CD14-positive monocyte (primary cell): Measurements from ENCODE around the gene SLC31A1. TPM values are rescaled to one million over a fixed set of nuclear protein-coding genes. Genes with fewer than 3 reads are reported as not detected.
"Not testable (repeated sequence)": the region's sequence is repeated elsewhere in the genome, so short reads cannot be mapped to it uniquely, and the experiment has no call there.

ENCODE experiments used
- DNase-seq, 3 donors: peaks; one replicate each; pipeline ENCODE4 v3.0.0-alpha.2; 2011 to 2022
- H2AFZ ChIP-seq: 2 replicates; pipeline ENCODE4 v1.6.0; 2012; ENCODE audit warnings: mild to moderate bottlenecking, low read depth, low read length, inconsistent platforms; ENCODE audit not compliant: insufficient read depth, poor library complexity, severe bottlenecking
- H3K27ac ChIP-seq, 2 donors: 1 replicate in 1 of 2; 2 replicates in 1 of 2; pipeline ENCODE4 v1.5.1; 2012 to 2013; ENCODE audit warnings: low read length in 2 of 2, control low read depth in 1 of 2, inconsistent platforms in 1 of 2, low read depth in 1 of 2, mild to moderate bottlenecking in 1 of 2
- H3K27me3 ChIP-seq, 2 donors: one replicate each; pipeline versions ENCODE4 v1.6.0 to v1.6.1; 2011 to 2013; ENCODE audit warnings: low read length in 2 of 2; ENCODE audit not compliant: control insufficient read depth in 2 of 2, insufficient read depth in 2 of 2
- H3K36me3 ChIP-seq, 2 donors: replicated peaks in 1 of 2; 1 replicate in 1 of 2; 2 replicates in 1 of 2; pipeline versions ENCODE4 v1.5.1 to v1.6.1; 2012 to 2013; ENCODE audit warnings: low read length in 2 of 2, control low read depth in 1 of 2, inconsistent platforms in 1 of 2, mild to moderate bottlenecking in 1 of 2; ENCODE audit not compliant: insufficient read depth in 2 of 2, control insufficient read depth in 1 of 2
- H3K4me1 ChIP-seq, 2 donors: 1 replicate in 1 of 2; 2 replicates in 1 of 2; pipeline versions ENCODE4 v1.5.1 to v1.6.1; 2012 to 2013; ENCODE audit warnings: low read length in 2 of 2, control low read depth in 1 of 2, inconsistent platforms in 1 of 2, mild to moderate bottlenecking in 1 of 2, moderate library complexity in 1 of 2; ENCODE audit not compliant: insufficient read depth in 2 of 2, control insufficient read depth in 1 of 2
- H3K4me2 ChIP-seq: replicated peaks from 2 replicates; pipeline ENCODE3; 2012; ENCODE audit warnings: low read length, moderate library complexity, mild to moderate bottlenecking; ENCODE audit not compliant: poor library complexity, severe bottlenecking; ENCODE audit errors: extremely low read depth
- H3K4me3 ChIP-seq, 3 experiments: fragments of 200-600 bp in 1 of 3; sonication (generic) in 1 of 3; replicated peaks in 1 of 3; 1 replicate in 2 of 3; 2 replicates in 1 of 3; pipeline ENCODE4 v1.5.1; 2011 to 2013; ENCODE audit warnings: low read length in 3 of 3, mild to moderate bottlenecking in 3 of 3, control low read depth in 2 of 3, low read depth in 2 of 3, inconsistent platforms in 1 of 3, moderate library complexity in 1 of 3
- H3K79me2 ChIP-seq: 2 replicates; pipeline ENCODE4 v1.6.0; 2012; ENCODE audit warnings: mild to moderate bottlenecking, control low read depth, inconsistent platforms, low read length, moderate library complexity; ENCODE audit not compliant: insufficient read depth
- H3K9ac ChIP-seq: 2 replicates; pipeline ENCODE4 v1.6.0; 2017; ENCODE audit warnings: low read length, mild to moderate bottlenecking; ENCODE audit not compliant: insufficient read depth, poor library complexity, severe bottlenecking
- H3K9me3 ChIP-seq, 2 donors: replicated peaks in 1 of 2; 1 replicate in 1 of 2; 2 replicates in 1 of 2; pipeline versions ENCODE4 v1.5.1 to v1.6.1; 2012 to 2013; ENCODE audit warnings: low read length in 2 of 2, control low read depth in 1 of 2; ENCODE audit not compliant: control insufficient read depth in 1 of 2, insufficient read depth in 1 of 2
- H4K20me1 ChIP-seq: 2 replicates; pipeline ENCODE4 v1.6.0; 2012; ENCODE audit warnings: mild to moderate bottlenecking, low read length, control low read depth, moderate library complexity; ENCODE audit not compliant: insufficient read depth
- H3K27ac Mint-ChIP-seq, 7 donors: one replicate each; pipeline ENCODE4 v1.8.0; 2020; ENCODE audit warnings: mild to moderate bottlenecking in 7 of 7, mixed read lengths in 7 of 7, moderate library complexity in 6 of 7, inconsistent platforms in 2 of 7
- H3K27me3 Mint-ChIP-seq, 3 donors: one replicate each; pipeline ENCODE4 v1.8.0; 2021 to 2022; ENCODE audit warnings: low read depth in 3 of 3, mild to moderate bottlenecking in 3 of 3, mixed read lengths in 3 of 3, moderate library complexity in 3 of 3, inconsistent platforms in 1 of 3
- H3K36me3 Mint-ChIP-seq, 2 donors: one replicate each; pipeline ENCODE4 v1.8.0; 2020; ENCODE audit warnings: mixed read lengths in 2 of 2, inconsistent platforms in 1 of 2, mild to moderate bottlenecking in 1 of 2
- H3K4me1 Mint-ChIP-seq: one replicate; pipeline ENCODE4 v1.8.0; 2020; ENCODE audit warnings: mild to moderate bottlenecking, mixed read lengths
- H3K4me3 Mint-ChIP-seq, 2 donors: one replicate each; pipeline ENCODE4 v1.8.0; 2020; ENCODE audit warnings: mild to moderate bottlenecking in 2 of 2, mixed read lengths in 2 of 2, moderate library complexity in 1 of 2
- H3K9me3 Mint-ChIP-seq, 7 donors: one replicate each; pipeline ENCODE4 v1.8.0; 2020 to 2022; ENCODE audit warnings: mixed read lengths in 7 of 7, mild to moderate bottlenecking in 6 of 7, moderate library complexity in 6 of 7, inconsistent platforms in 2 of 7
- CTCF ChIP-seq: fragments of 200-600 bp; IDR thresholded peaks from one replicate; pipeline ENCODE4 v1.8.0; 2022; ENCODE audit warnings: antibody characterized with exemption, mild to moderate bottlenecking
- WGBS: methylation state at CpG from one replicate; pipeline ENCODE4 v1.1.5; 2013; ENCODE audit warnings: missing lambda C conversion rate; ENCODE audit not compliant: insufficient coverage; 5-methylcytosine and 5-hydroxymethylcytosine counted together
- intact Hi-C, 2 donors: fragments of 100-400 bp; cut with micrococcal nuclease; formaldehyde crosslinking; loops; one replicate each; pipeline versions ENCODE4 v1.15.0 to v1.15.1; 2023
- polyA plus RNA-seq, 3 donors: library from polyadenylated mRNA; depleted of rRNA in 1 of 3; unstranded in 2 of 3; stranded (reverse) in 1 of 3; fragments of 300-500 nt in 2 of 3; fragments of >200 nt in 1 of 3; fragmentation: Illumina TruSeq in 2 of 3; gene quantifications; 1 replicate in 2 of 3; 2 replicates in 1 of 3; pipeline ENCODE4 v1.2.3, GENCODE V29; 2012 to 2021

The SLC31A1 gene
- polyA plus RNA-seq, 3 donors: 20.4 to 49.0 (median 38.8) TPM

GRCh38 chr9:113228130-113228665 is 6.9 kb downstream of the SLC31A1 start:
- Histone ChIP-seq H3K36me3 (peaks cover 3 to 19% of the 10 kb centered on the region in 2 donors), H4K20me1 (peaks cover 16% of the 10 kb centered on the region), H3K9ac (no peak overlapping the region), H3K27ac (peak overlapping the region in 1 of 2 donors; percentile 72), H3K79me2 (peaks cover 84% of the 10 kb centered on the region), H3K9me3 (no peaks in the 10 kb centered on the region), H3K4me2 (no peak overlapping the region), H3K4me1 (peaks cover 36 to 59% of the 10 kb centered on the region in 2 donors), H3K27me3 (no peaks in the 10 kb centered on the region), H3K4me3 (no peak overlapping the region), H2AFZ (no peak overlapping the region)
- Mint-ChIP-seq H3K27me3 (no peaks in the 10 kb centered on the region), H3K4me3 (no peak overlapping the region), H3K36me3 (peaks cover 13 to 21% of the 10 kb centered on the region in 2 donors), H3K4me1 (peaks cover 57% of the 10 kb centered on the region), H3K27ac (peak overlapping the region in 5 of 7 donors; percentile 4 to 69 (median 25)), H3K9me3 (no peaks in the 10 kb centered on the region)
- 50% methylated on average over 1 of the region's 3 CpGs for WGBS
- intact Hi-C loops: no loop called here
- no peak for DNase-seq
- TF ChIP-seq CTCF: no peak

GRCh38 chr9:113231701-113232100 is 10.4 kb downstream of the SLC31A1 start:
- H3K4me1 ChIP-seq: peaks cover 49 to 70% of the 10 kb centered on the region in 2 donors
- H3K9me3 ChIP-seq: no peaks in the 10 kb centered on the region
- H3K4me3 ChIP-seq: no peak overlapping the region
- H3K27ac Mint-ChIP-seq: peak overlapping the region in 3 of 7 donors; percentile 97 to 98 (median 98)
- peaks cover 59% of the 10 kb centered on the region for H3K4me1 Mint-ChIP-seq
- no peak for DNase-seq
- no peak overlapping the region for H2AFZ ChIP-seq
- H3K27me3 ChIP-seq: no peaks in the 10 kb centered on the region
- H3K4me3 Mint-ChIP-seq: no peak overlapping the region
- H4K20me1 ChIP-seq: peaks cover 9% of the 10 kb centered on the region
- no peaks in the 10 kb centered on the region for H3K9me3 Mint-ChIP-seq
- H3K36me3 ChIP-seq: peaks cover 0 to 7% of the 10 kb centered on the region in 2 donors
- H3K36me3 Mint-ChIP-seq: peaks cover 4 to 6% of the 10 kb centered on the region in 2 donors
- peaks cover 78% of the 10 kb centered on the region for H3K79me2 ChIP-seq
- peak overlapping the region in 1 of 2 donors; percentile 91 for H3K27ac ChIP-seq
- 100% methylated on average over 2 of the region's 2 CpGs for WGBS
- H3K9ac ChIP-seq: no peak overlapping the region
- no peak for TF ChIP-seq CTCF
- H3K27me3 Mint-ChIP-seq: no peaks in the 10 kb centered on the region
- H3K4me2 ChIP-seq: no peak overlapping the region
- intact Hi-C loops: no loop called here

- peak overlapping the region; percentile 6 to 39 for H3K4me3 Mint-ChIP-seq
- H3K36me3 Mint-ChIP-seq, H3K27me3 ChIP-seq, intact Hi-C loops, H4K20me1 ChIP-seq, DNase-seq, H3K9me3 ChIP-seq, H3K9me3 Mint-ChIP-seq, H3K9ac ChIP-seq, H3K36me3 ChIP-seq, H3K27me3 Mint-ChIP-seq, H2AFZ ChIP-seq: not testable (repeated sequence)
- H3K27ac Mint-ChIP-seq: peak overlapping the region in 6 of 7 donors; percentile 9 to 77 (median 74)
- Histone ChIP-seq H3K4me1 (peaks cover 38 to 50% of the 10 kb centered on the region in 2 donors), H3K4me2 (peak overlapping the region; percentile 53), H3K79me2 (peaks cover 71% of the 10 kb centered on the region), H3K27ac (peak overlapping the region in 1 of 2 donors; percentile 62), H3K4me3 (peak overlapping the region in 1 of 3 experiments; percentile 43)
- peaks cover 52% of the 10 kb centered on the region for H3K4me1 Mint-ChIP-seq
- WGBS: 42% methylated on average over 9 of the region's 10 CpGs
These were observed 14.4 kb downstream of the SLC31A1 start for GRCh38 chr9:113235701-113236255.
